ENCODE results near the gene RGL1. TPM values are rescaled to one million over a fixed set of nuclear protein-coding genes. Genes with fewer than 3 reads are reported as not detected.
"Not testable (repeated sequence)": the region's sequence is repeated elsewhere in the genome, so short reads cannot be mapped to it uniquely, and the experiment has no call there.

Gene RGL1
- total and polyA plus RNA-seq, 9 of the 15 experiments (the other 6 are each of a cell fraction or from before 2014, with no cell fraction given): under 0.01 to 0.07 (median 0.04) TPM

GRCh38 chr1:183761871-183762270, 43.0 kb upstream of the RGL1 start (continued):
- TF ChIP-seq, protein P1, sequence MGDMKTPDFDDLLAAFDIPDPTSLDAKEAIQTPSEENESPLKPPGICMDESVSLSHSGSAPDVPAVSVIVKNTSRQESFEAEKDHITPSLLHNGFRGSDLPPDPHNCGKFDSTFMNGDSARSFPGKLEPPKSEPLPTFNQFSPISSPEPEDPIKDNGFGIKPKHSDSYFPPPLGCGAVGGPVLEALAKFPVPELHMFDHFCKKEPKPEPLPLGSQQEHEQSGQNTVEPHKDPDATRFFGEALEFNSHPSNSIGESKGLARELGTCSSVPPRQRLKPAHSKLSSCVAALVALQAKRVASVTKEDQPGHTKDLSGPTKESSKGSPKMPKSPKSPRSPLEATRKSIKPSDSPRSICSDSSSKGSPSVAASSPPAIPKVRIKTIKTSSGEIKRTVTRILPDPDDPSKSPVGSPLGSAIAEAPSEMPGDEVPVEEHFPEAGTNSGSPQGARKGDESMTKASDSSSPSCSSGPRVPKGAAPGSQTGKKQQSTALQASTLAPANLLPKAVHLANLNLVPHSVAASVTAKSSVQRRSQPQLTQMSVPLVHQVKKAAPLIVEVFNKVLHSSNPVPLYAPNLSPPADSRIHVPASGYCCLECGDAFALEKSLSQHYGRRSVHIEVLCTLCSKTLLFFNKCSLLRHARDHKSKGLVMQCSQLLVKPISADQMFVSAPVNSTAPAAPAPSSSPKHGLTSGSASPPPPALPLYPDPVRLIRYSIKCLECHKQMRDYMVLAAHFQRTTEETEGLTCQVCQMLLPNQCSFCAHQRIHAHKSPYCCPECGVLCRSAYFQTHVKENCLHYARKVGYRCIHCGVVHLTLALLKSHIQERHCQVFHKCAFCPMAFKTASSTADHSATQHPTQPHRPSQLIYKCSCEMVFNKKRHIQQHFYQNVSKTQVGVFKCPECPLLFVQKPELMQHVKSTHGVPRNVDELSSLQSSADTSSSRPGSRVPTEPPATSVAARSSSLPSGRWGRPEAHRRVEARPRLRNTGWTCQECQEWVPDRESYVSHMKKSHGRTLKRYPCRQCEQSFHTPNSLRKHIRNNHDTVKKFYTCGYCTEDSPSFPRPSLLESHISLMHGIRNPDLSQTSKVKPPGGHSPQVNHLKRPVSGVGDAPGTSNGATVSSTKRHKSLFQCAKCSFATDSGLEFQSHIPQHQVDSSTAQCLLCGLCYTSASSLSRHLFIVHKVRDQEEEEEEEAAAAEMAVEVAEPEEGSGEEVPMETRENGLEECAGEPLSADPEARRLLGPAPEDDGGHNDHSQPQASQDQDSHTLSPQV (IDR thresholded peaks at IDR 0.05): no peak
- TF ChIP-seq KLF6 (CRISPR knock-in tag; IDR thresholded peaks at IDR 0.05; ENCODE audit: borderline replicate concordance) (no peak), ZBTB1 (CRISPR knock-in tag; IDR thresholded peaks at IDR 0.05; ENCODE audit: borderline replicate concordance, low read depth) (no peak), MCM7 (IDR thresholded peaks at IDR 0.05) (no peak)

DNA sequence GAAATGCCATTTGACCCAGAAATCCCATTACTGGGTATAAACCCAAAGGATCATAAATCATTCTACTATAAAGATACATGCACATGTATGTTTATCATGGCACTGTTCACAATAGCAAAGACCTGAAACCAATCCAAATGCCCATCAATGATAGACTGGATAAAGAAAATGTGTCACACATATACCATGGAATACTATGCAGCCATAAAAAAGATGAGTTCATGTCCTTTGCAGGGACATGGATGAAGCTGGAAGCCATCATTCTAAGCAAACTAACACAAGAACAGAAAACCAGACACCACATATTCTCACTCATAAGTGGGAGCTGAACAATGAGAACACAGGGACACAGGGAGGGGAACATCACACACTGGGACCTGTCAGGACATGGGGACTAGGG, 42.1 kb upstream of the RGL1 start:
- H3K27me3 ChIP-seq (ENCODE audit: control insufficient read depth in 2 of 2, insufficient read depth in 2 of 2, low read length in 2 of 2); FAIRE-seq; CTCF ChIA-PET (ENCODE audit: low intra/inter-chr PET ratio); H3K9me1 ChIP-seq (ENCODE audit: control insufficient read depth, insufficient read depth, low read length); H3K79me2 ChIP-seq (ENCODE audit: control insufficient read depth, insufficient read depth, low read length); H3K4me2 ChIP-seq (ENCODE audit: insufficient read depth, low read length); POLR2A ChIA-PET; DNase-seq (ENCODE audit: extremely low read depth in 1 of 4, low spot score in 3 of 4); H2AFZ ChIP-seq (ENCODE audit: low read depth, low read length); H4K20me1 ChIP-seq (replicated peaks; ENCODE audit: control insufficient read depth, insufficient read depth, low read length); ATAC-seq; H3K9me3 ChIP-seq (replicated peaks; ENCODE audit: control insufficient read depth, insufficient read depth, low read depth, low read length); H3K4me3 ChIP-seq; BruUV-seq (replicated peaks); H3K36me3 ChIP-seq (ENCODE audit: control insufficient read depth, insufficient read depth, low read length); H3K4me1 ChIP-seq (replicated peaks in 1 of 2; ENCODE audit: control insufficient read depth in 2 of 2, insufficient read depth in 2 of 2, low read length in 2 of 2); H3K27ac ChIP-seq (ENCODE audit: extremely low read depth, low read depth, low read length); in situ Hi-C loops (cut with MboI); intact Hi-C loops (cut with micrococcal nuclease); H3K9ac ChIP-seq (ENCODE audit: insufficient read depth in 1 of 2, low read depth in 2 of 2, low read length in 2 of 2): not testable (repeated sequence)

All from K562 (cell line).